IPS-20b (cell line): ENCODE measurements around the gene KCNK1.

Experiments used
- H3K27ac ChIP-seq: one replicate; pipeline ENCODE4 v1.5.1; 2013; ENCODE audit warnings: low read length
- H3K27me3 ChIP-seq: 2 replicates; pipeline ENCODE4 v1.6.1; 2013; ENCODE audit warnings: mild to moderate bottlenecking, low read length, inconsistent platforms; ENCODE audit not compliant: insufficient read depth
- H3K36me3 ChIP-seq: 2 replicates; pipeline ENCODE4 v1.6.1; 2013; ENCODE audit warnings: low read depth, mild to moderate bottlenecking, inconsistent platforms, low read length, moderate library complexity; ENCODE audit not compliant: insufficient read depth
- H3K4me1 ChIP-seq: 2 replicates; pipeline ENCODE4 v1.6.1; 2013; ENCODE audit warnings: mild to moderate bottlenecking, control low read depth, inconsistent platforms, low read length, moderate library complexity; ENCODE audit not compliant: insufficient read depth
- H3K4me3 ChIP-seq: 2 replicates; pipeline ENCODE4 v1.5.1; 2013; ENCODE audit warnings: mild to moderate bottlenecking, low read length, inconsistent platforms
- H3K9ac ChIP-seq: 2 replicates; pipeline ENCODE4 v1.6.1; 2013; ENCODE audit warnings: low read depth, mild to moderate bottlenecking, inconsistent platforms, low read length, moderate library complexity
- H3K9me3 ChIP-seq: 2 replicates; pipeline ENCODE4 v1.6.1; 2013; ENCODE audit warnings: mild to moderate bottlenecking, low read depth, low read length, inconsistent platforms; ENCODE audit not compliant: insufficient read depth

KCNK1 gene

GRCh38 chr1:233640179-233640578 is 26.3 kb downstream of the KCNK1 start:
- no peak overlapping the region for H3K27ac ChIP-seq
- H3K9me3 ChIP-seq = no peaks in the 10 kb centered on the region
- no peaks in the 10 kb centered on the region for H3K36me3 ChIP-seq
- H3K27me3 ChIP-seq = no peaks in the 10 kb centered on the region
- H3K4me1 ChIP-seq = peaks cover 6% of the 10 kb centered on the region; the same call in 1 of the 2 replicates
- no peak overlapping the region for H3K4me3 ChIP-seq
- H3K9ac ChIP-seq = no peak overlapping the region

DNA sequence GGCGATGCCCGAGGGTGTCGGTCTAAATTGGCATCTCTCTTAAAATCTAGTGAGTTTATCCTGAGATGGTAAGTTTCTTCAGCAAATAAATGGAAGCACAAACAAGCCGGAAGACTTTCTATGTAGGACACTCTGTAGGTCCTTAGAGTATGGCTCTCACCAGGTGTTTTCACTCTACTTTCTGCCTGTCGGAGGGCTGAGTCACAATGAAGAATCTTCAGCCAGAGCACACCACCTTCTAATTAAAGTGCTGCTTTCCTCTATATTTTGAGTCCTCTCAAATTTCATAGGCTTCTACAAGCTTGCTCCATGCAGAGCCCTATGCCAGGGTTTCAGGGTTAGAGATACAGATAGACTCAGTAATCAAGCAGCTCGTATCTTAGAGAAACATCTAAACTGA is 27.1 kb downstream of the KCNK1 start:
- Histone ChIP-seq H3K4me1 (peaks cover 4% of the 10 kb centered on the region; the same call in 1 of the 2 replicates), H3K9me3 (no peaks in the 10 kb centered on the region), H3K9ac (no peak overlapping the region), H3K27me3 (no peaks in the 10 kb centered on the region), H3K36me3 (no peaks in the 10 kb centered on the region), H3K27ac (no peak overlapping the region), H3K4me3 (no peak overlapping the region)

- Histone ChIP-seq H3K9ac (no peak overlapping the region), H3K27ac (no peak overlapping the region), H3K4me1 (0 out of 2 replicates have a peak, but pooled peaks cover 3% of the 10 kb centered on the region), H3K36me3 (no peaks in the 10 kb centered on the region), H3K4me3 (no peak overlapping the region), H3K27me3 (no peaks in the 10 kb centered on the region), H3K9me3 (no peaks in the 10 kb centered on the region)
Measured at GRCh38 chr1:233647073-233647472, 33.2 kb downstream of the KCNK1 start.

DNA sequence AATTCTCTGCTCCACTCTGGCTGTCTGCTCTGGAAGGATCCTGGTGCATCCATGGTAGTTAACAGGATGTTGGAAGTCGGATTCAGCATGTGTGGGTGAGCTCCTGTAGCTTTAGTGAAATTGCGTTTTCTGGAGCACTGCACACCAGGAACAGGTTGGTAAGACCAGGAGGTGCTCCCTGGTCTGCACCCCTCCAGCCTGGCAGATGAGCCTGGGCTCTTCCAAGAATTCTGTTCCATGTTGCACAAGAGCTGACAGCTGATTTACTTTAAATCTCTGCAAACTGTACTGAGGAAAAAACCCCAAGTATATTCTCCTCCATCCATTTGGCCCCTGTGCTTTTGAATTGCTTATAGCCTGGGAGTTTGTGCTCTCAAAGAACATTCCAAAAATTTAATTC is 33.7 kb downstream of the KCNK1 start:
- Histone ChIP-seq H3K9me3 (no peaks in the 10 kb centered on the region), H3K27ac (no peak overlapping the region), H3K9ac (no peak overlapping the region), H3K27me3 (no peaks in the 10 kb centered on the region), H3K4me1 (peaks cover 8% of the 10 kb centered on the region), H3K36me3 (no peaks in the 10 kb centered on the region), H3K4me3 (no peak overlapping the region)

DNA sequence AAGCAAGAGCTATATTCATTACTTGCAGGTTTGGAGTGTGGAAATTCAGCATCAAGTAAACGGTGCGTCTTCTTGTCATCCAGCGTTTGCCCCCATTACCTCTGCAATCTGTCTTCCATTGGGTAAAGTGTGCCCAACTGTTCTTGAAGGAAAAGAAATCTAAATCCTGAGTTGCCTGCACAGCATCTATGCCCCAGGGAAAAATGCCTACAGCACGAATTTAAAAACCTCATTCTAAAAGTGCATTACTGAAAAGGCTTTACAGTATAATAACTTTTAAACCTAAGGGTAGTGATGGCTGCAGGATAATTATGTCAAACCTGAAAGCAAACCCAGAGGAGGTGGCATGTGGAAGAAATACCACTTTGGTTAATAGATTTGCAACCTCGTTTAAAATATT is 37.2 kb downstream of the KCNK1 start:
- Histone ChIP-seq H3K9ac (no peak overlapping the region), H3K4me3 (no peak overlapping the region), H3K4me1 (peaks cover 24% of the 10 kb centered on the region), H3K27ac (no peak overlapping the region), H3K36me3 (no peaks in the 10 kb centered on the region), H3K27me3 (no peaks in the 10 kb centered on the region), H3K9me3 (no peaks in the 10 kb centered on the region)

DNA sequence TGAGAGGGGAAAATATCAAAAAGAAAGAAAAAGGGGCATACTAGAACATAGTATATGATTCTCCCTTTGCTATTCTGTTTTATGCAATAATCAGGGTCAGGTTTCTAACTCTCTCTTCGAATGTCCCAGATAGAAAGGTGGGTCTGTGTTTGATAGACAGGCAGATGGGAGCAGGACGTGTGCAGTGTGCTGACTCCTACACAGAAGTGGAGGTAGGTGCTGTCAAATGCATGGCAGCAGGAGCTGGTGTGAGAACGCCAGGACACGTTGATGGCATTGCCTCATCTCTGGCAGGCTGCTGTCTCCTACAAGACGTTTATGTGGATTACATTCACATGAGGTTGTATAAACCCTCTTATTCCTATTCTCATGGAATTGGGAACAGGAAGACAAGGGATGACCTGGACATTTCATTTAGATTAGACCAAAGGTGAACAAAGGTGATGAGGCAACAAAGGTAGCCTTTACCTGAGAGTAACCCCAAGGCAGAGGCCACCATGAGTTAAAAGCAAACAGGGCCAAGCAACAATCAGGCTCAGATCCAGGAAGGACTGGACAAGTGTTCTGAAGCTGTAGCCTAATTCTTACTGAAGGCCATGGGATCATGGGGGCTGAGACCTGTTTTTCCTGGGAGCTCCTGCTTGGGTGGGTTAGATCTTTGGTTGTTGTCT is 37.8 kb downstream of the KCNK1 start:
- no peak overlapping the region for H3K9ac ChIP-seq
- peaks cover 25% of the 10 kb centered on the region for H3K4me1 ChIP-seq
- no peaks in the 10 kb centered on the region for H3K9me3 ChIP-seq
- H3K27ac ChIP-seq = no peak overlapping the region
- H3K36me3 ChIP-seq = no peaks in the 10 kb centered on the region
- no peaks in the 10 kb centered on the region for H3K27me3 ChIP-seq
- H3K4me3 ChIP-seq = no peak overlapping the region

GRCh38 chr1:233652526-233652925 is 38.6 kb downstream of the KCNK1 start:
- Histone ChIP-seq H3K9me3 (no peaks in the 10 kb centered on the region), H3K9ac (no peak overlapping the region), H3K27me3 (no peaks in the 10 kb centered on the region), H3K4me3 (no peak overlapping the region), H3K4me1 (peaks cover 25% of the 10 kb centered on the region), H3K27ac (no peak overlapping the region), H3K36me3 (no peaks in the 10 kb centered on the region)

- Histone ChIP-seq H3K27me3 (no peaks in the 10 kb centered on the region), H3K9me3 (no peaks in the 10 kb centered on the region), H3K4me3 (no peak overlapping the region), H3K4me1 (peaks cover 25% of the 10 kb centered on the region), H3K36me3 (no peaks in the 10 kb centered on the region), H3K27ac (no peak overlapping the region), H3K9ac (no peak overlapping the region)
Measured at GRCh38 chr1:233654658-233655280, 40.9 kb downstream of the KCNK1 start.

DNA sequence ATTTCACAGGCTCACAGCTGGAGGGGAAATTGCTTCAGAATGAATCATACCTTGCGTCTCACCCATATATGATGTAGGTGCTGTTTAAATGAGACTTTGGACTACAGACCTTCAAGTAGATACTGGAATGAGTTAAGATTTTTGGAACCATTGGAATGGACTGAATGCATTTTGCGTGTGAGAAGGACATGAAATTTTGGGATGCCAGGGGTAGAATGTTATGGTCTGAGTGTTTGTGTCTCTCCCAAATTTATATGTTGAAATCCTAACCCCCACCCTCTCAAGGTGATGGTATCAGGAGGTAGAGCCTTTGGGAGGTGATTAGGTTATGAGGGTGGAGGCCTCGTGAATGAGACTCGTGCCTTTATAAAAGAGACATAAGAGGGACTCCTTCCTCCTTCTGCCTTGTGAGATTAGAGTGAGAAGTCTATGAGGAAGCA is 41.4 kb downstream of the KCNK1 start:
- Histone ChIP-seq H3K9ac (no peak overlapping the region), H3K27me3 (no peaks in the 10 kb centered on the region), H3K4me3 (no peak overlapping the region), H3K4me1 (peaks cover 25% of the 10 kb centered on the region), H3K27ac (no peak overlapping the region), H3K9me3 (no peaks in the 10 kb centered on the region), H3K36me3 (no peaks in the 10 kb centered on the region)

DNA sequence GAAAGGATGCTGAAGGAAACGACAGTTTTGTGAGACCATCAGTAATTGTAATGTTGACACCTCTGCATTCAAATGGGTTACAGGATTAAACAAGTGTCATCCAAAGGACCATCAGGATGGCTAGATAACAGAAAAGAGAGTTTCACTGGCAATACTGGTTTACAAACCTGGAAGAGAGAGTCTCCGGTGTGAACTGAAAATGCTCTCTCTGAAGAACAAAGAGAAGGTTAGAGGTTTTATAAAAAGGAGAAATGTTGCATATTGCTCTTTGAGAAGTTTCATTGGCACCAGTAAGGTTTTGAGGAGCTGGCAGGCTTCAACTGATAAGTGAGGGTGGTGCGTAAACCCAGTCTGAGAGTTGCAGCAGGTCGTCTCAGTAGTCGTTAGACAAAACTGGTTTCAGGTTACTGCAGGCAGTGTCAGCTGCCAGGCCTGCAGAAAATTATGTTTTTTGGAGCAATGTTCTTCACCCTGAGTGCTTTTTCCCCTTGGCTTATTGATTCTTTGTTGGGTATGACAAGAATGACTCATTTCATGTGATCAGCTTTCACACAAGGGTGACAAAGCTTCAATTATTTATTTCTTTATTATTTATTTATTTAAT is 42.2 kb downstream of the KCNK1 start:
- Histone ChIP-seq H3K4me1 (peaks cover 25% of the 10 kb centered on the region), H3K27ac (no peak overlapping the region), H3K9me3 (no peaks in the 10 kb centered on the region), H3K27me3 (no peaks in the 10 kb centered on the region), H3K4me3 (no peak overlapping the region), H3K9ac (no peak overlapping the region), H3K36me3 (no peaks in the 10 kb centered on the region)

DNA sequence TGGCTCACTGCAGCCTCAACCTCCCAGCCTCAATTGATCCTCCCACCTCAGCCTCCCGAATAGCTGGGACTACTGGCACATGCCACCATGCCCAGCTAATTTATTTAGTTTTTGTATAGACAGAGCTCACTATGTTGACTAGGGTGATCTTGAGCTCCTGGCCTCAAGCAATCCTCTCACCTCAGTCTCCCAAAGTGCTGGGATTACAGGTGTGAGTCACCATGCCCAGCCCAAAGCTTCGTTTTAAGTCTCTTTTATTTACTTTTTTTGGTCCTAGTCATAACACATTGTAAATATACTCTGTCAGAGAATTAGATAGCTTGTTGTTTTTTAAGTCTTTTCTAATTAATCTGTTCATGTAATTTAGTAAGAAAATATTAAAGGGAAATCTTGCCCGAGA is 42.8 kb downstream of the KCNK1 start:
- Histone ChIP-seq H3K27me3 (no peaks in the 10 kb centered on the region), H3K36me3 (no peaks in the 10 kb centered on the region), H3K4me1 (peaks cover 25% of the 10 kb centered on the region), H3K27ac (no peak overlapping the region), H3K9me3 (no peaks in the 10 kb centered on the region), H3K9ac (no peak overlapping the region), H3K4me3 (no peak overlapping the region)

DNA sequence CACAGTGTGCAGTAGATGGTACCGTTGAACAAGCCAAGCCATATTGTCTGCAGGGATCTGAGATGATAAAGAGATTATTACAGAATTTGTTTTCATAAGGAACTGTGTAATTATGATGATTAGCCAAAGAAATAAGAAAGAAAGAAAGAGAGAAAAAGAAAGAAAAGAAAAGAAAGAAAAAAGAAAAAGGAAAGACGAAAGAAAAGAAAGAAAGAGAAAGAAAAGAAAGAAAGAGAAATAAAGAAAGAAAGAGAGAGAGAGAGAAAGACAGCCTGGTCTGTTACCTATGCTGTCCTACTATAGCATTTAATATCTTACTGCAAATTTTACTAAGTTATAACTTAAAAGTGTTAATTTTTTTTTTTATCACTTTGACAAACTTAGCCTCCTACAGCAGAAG is 43.6 kb downstream of the KCNK1 start:
- H3K27me3 ChIP-seq = no peaks in the 10 kb centered on the region
- H3K27ac ChIP-seq = no peak overlapping the region
- H3K9me3 ChIP-seq = no peaks in the 10 kb centered on the region
- H3K4me3 ChIP-seq = no peak overlapping the region
- H3K9ac ChIP-seq = no peak overlapping the region
- peaks cover 19% of the 10 kb centered on the region for H3K4me1 ChIP-seq
- no peaks in the 10 kb centered on the region for H3K36me3 ChIP-seq
